Naive thymus-derived CD8-positive, alpha-beta T cell (primary cell): ENCODE data around the gene RMND1. TPM values are rescaled to one million over a fixed set of nuclear protein-coding genes. Genes with fewer than 3 reads are reported as not detected.
"Not testable (repeated sequence)": the region's sequence is repeated elsewhere in the genome, so short reads cannot be mapped to it uniquely, and the experiment has no call there.

Experiments used
- ATAC-seq, 2 donors: fragments of 150-1000 bp; cut with Tn5 transposase in 1 of 2; sonication (Bioruptor Pico), chemical (Tn5 transposase) in 1 of 2; 1 replicate in 1 of 2; 2 replicates in 1 of 2; pipeline ENCODE4 v1.10.0; 2021; ENCODE audit warnings: mild to moderate bottlenecking in 2 of 2, moderate library complexity in 2 of 2
- POLR2A ChIA-PET: fragments of 350-600 bp; sonication (Branson Sonifier 250); formaldehyde crosslinking; loops from one replicate; lab custom pipeline; 2021; ENCODE audit warnings: antibody characterized with exemption; lab: Charles Lee
- DNase-seq, 10 donors: peaks; one replicate each; pipeline versions ENCODE4 v3.0.0 to v3.0.0-alpha.2; 2020 to 2022
- H3K27ac Mint-ChIP-seq, 10 donors: one replicate each; pipeline ENCODE4 v1.8.0; 2020 to 2022; ENCODE audit warnings: mild to moderate bottlenecking in 10 of 10, mixed read lengths in 10 of 10, moderate library complexity in 4 of 10, inconsistent platforms in 1 of 10
- H3K27me3 Mint-ChIP-seq, 5 donors: one replicate each; pipeline ENCODE4 v1.8.0; 2021 to 2022; ENCODE audit warnings: mixed read lengths in 5 of 5
- H3K36me3 Mint-ChIP-seq, 3 donors: one replicate each; pipeline ENCODE4 v1.8.0; 2020 to 2022; ENCODE audit warnings: mixed read lengths in 3 of 3, mild to moderate bottlenecking in 2 of 3, inconsistent platforms in 1 of 3
- H3K4me1 Mint-ChIP-seq, 4 donors: one replicate each; pipeline ENCODE4 v1.8.0; 2021 to 2022; ENCODE audit warnings: mixed read lengths in 4 of 4
- H3K4me3 Mint-ChIP-seq, 10 donors: one replicate each; pipeline ENCODE4 v1.8.0; 2020 to 2022; ENCODE audit warnings: mild to moderate bottlenecking in 10 of 10, mixed read lengths in 10 of 10, moderate library complexity in 6 of 10, inconsistent platforms in 1 of 10
- H3K9me3 Mint-ChIP-seq, 9 donors: one replicate each; pipeline ENCODE4 v1.8.0; 2020 to 2022; ENCODE audit warnings: mixed read lengths in 9 of 9, mild to moderate bottlenecking in 3 of 9, inconsistent platforms in 1 of 9, moderate library complexity in 1 of 9
- polyA plus RNA-seq, 3 donors: library from polyadenylated mRNA; unstranded; fragments of 300-500 nt; fragmentation: Illumina TruSeq; gene quantifications; one replicate each; pipeline ENCODE4 v1.2.3, GENCODE V29; 2021
- total RNA-seq, 8 experiments: library from RNA in 2 of 8; stranded (reverse) in 2 of 8; gene quantifications; one replicate each; pipeline ENCODE4 v1.2.3 and lab custom pipeline; 2021 to 2026

RMND1 gene
- total and polyA plus RNA-seq, 5 experiments from 2014 or later, result 7.7 to 18.3 (median 13.9) TPM

DNA sequence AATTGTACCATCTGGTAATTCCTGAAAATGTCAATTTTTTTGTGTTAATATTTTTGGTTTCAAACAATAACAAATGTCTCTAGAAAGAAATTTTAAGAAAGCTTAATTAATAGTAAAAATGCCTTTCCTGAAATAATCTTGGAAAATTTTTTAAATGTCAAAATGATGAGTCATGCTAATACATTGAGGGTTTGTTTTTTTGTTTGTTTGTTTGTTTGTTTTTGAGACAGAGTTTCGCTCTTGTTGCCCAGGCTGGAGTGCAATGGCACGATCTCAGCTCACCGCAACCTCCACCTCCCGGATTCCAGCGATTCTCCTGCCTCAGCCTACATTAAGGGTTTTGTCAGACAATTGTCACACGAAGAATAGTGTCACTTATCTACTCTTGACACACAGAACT lies 94.9 kb downstream of the RMND1 start:
- DNase-seq, ATAC-seq, H3K27me3 Mint-ChIP-seq, H3K4me3 Mint-ChIP-seq, H3K9me3 Mint-ChIP-seq: not testable (repeated sequence)
- POLR2A ChIA-PET, result interaction anchor here (0.8 to 1.5 kb wide), 2 partner anchors 33 to 34 kb away, joined by 3 to 6 read pairs; no protein-coding TSS in a partner anchor
- Mint-ChIP-seq H3K36me3 (peaks cover 2 to 30% (median 6%) of the 10 kb centered on the region in 3 donors), H3K27ac (peak overlapping the region in 1 of 10 donors; percentile 17), H3K4me1 (peaks cover 0 to 13% (median 7%) of the 10 kb centered on the region in 4 donors)

Other genes with a start within 250 kb of the RMND1 start
- gene AKAP12, start 212.2 kb downstream of the RMND1 start, total RNA-seq, result not detected
- under 1 TPM in 1 of 3 donors, not detected in 2; 0.02 TPM for gene AKAP12, start 212.2 kb downstream of the RMND1 start, polyA plus RNA-seq
- gene ZBTB2, start 60.6 kb downstream of the RMND1 start, total RNA-seq, result 10 to 100 TPM; 32.0 to 32.4 TPM
- 10 to 100 TPM; 12.3 to 18.8 (median 15.0) TPM for gene ZBTB2, start 60.6 kb downstream of the RMND1 start, polyA plus RNA-seq
- not detected for gene CCDC170, start 41.9 kb upstream of the RMND1 start, total RNA-seq
- gene CCDC170, start 41.9 kb upstream of the RMND1 start, polyA plus RNA-seq, result under 1 TPM in 1 of 3 donors, not detected in 2; 0.09 TPM